K562 (cell line): ENCODE data around the gene ARL6IP1.

Experiments
- CEBPB ChIP-seq: fragments of 450-650 bp; IDR thresholded peaks from 2 replicates; pipeline ENCODE4 v1.6.1; 2016; ENCODE audit warnings: missing genetic modification characterization, missing compliant biosample characterization
- ELF4 ChIP-seq: fragments of 450-650 bp; formaldehyde crosslinking; IDR thresholded peaks from 2 replicates; pipeline ENCODE4 v1.4.0; 2022; ENCODE audit warnings: missing genetic modification characterization
- GABPA ChIP-seq: fragments of 200-800 bp; sonication (Bioruptor generic); conservative IDR thresholded peaks from 2 replicates; pipeline ENCODE4 v1.6.1; 2016; ENCODE audit warnings: low read depth, missing genetic modification characterization, missing compliant biosample characterization
- MCM5 ChIP-seq: fragments of 450-650 bp; IDR thresholded peaks from 2 replicates; pipeline ENCODE4 v1.6.1; 2016; ENCODE audit warnings: low read depth
- PRPF4 ChIP-seq: fragments of 200-400 bp; formaldehyde crosslinking; IDR thresholded peaks from one replicate; pipeline ENCODE4 v1.6.1; 2017; ENCODE audit warnings: low read length, low read depth, mild to moderate bottlenecking; ENCODE audit not compliant: insufficient read depth, poor library complexity, severe bottlenecking
- TCF7L2 ChIP-seq: fragments of 150-350 bp; IDR thresholded peaks from 2 replicates; pipeline ENCODE4 v1.6.1; 2016; ENCODE audit warnings: low read depth, mild to moderate bottlenecking, low read length, moderate library complexity
- TF ChIP-seq, protein P1 (sequence below): sonication (generic); formaldehyde crosslinking; IDR thresholded peaks from 2 replicates; pipeline ENCODE4 v1.9.0; 2022; ENCODE audit warnings: mild to moderate bottlenecking, missing genetic modification reagents
- TF ChIP-seq, protein P2 (sequence below): IDR thresholded peaks from 2 replicates; pipeline ENCODE4 v1.6.1; 2012; ENCODE audit warnings: low read depth, low read length, improper control_type of control experiment, borderline replicate concordance

DNA sequence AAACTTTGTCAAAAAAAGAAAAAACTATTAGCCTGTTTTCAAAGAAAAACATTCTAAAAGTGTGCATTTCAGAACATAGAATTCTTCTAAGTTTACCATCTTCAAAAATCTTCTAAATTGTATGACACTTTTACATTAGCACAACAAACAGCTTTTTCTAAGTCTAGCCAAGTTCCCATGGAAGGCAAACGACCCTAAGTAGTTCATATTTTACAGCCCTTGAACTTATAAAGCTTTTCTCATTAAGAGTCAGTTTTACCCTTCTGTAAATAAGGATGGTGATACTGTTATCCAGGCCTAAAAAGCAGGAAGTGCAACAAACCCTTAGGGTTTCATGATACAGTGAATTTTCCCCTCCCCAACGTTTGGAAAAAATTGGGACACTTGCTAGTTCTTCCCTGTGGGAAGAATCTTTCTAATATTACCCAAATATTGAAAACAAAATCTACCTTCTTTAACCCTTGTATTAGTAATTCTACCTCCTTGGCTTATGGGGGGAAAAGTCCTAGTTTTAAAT lies 4.0 kb upstream of the ARL6IP1 start:
- TF ChIP-seq PRPF4: no peak
- no peak for TF ChIP-seq MCM5
- no peak for TF ChIP-seq TCF7L2
- TF ChIP-seq, protein P1, sequence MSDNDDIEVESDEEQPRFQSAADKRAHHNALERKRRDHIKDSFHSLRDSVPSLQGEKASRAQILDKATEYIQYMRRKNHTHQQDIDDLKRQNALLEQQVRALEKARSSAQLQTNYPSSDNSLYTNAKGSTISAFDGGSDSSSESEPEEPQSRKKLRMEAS: no peak
- no peak for TF ChIP-seq CEBPB (tag)
- TF ChIP-seq GABPA (tag): no peak
- TF ChIP-seq ELF4 (CRISPR knock-in tag): no peak
- TF ChIP-seq, protein P2, sequence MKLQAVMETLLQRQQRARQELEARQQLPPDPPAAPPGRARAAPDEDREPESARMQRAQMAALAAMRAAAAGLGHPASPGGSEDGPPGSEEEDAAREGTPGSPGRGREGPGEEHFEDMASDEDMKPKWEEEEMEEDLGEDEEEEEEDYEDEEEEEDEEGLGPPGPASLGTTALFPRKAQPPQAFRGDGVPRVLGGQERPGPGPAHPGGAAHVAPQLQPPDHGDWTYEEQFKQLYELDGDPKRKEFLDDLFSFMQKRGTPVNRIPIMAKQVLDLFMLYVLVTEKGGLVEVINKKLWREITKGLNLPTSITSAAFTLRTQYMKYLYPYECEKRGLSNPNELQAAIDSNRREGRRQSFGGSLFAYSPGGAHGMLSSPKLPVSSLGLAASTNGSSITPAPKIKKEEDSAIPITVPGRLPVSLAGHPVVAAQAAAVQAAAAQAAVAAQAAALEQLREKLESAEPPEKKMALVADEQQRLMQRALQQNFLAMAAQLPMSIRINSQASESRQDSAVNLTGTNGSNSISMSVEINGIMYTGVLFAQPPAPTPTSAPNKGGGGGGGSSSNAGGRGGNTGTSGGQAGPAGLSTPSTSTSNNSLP: no peak
